GM21447 (cell line): Measurements from ENCODE around the gene MLEC.
"Not testable (repeated sequence)": the region's sequence is repeated elsewhere in the genome, so short reads cannot be mapped to it uniquely, and the experiment has no call there.

Experiments
- ATAC-seq: cut with Tn5 transposase; IDR thresholded peaks from one replicate; pipeline ENCODE4 v1.9.1; 2021; ENCODE audit not compliant: unreplicated experiment

MLEC gene

DNA sequence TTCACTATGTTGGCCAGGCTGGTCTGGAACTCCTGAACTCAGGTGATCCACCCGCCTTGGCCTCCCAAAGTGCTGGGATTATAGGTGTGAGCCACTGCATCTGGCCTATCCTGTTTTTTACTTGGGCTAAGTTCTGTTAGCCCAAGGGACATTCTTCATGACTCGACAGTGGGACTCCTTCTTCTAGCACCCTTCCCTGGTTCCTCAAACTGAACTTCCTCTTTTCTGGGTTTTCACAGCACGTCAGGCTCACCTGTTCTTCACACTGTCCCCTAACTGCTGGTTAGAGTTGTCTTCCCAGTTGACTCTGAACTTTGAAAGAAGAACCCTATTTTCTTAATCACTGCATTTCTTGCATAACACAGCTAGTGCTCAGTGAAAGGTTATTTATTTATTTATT, 24.1 kb upstream of the MLEC start:
- ATAC-seq, result peak; percentile 81

- no peak for ATAC-seq
Observed at GRCh38 chr12:120663741-120664140, 23.2 kb upstream of the MLEC start.

DNA sequence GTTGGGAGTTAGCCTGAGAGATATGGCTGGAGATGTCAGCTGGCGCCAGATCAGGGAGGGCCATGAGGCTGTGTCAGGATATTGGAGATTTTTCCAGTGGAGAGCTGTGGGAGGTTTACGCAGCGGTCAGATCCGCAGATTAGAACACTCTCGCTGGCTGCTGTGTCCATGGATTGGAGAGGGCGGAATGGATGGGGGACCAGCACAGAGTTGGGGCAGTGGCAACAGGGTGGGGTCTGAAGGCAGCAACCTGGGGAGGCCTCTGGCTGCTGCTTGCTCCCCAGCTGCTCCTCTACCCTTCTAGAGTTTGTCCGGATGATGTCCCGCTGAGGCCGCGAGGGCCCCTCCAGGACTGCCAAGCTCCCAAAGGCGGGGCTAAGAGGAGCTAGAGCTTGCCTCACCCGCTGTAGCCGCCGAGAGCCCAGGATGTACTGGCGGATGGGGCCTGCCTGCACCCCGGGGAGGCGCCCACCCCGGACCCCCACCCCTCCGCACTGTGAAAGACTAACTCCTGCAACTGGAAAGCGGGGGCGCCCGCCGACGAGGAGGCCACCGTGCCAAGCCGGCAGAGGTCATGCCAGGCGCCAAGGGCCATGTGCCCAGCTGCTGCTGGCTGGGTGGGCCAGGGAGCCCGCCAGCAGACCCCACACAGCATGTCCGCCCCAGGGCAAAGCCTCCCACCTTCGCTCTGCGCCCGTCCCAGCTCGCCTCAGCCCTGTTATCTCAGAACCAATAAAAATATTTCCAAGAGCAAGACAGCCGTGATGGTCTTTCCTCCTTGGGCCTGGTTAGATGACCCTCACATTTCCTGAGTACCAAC, 20.2 kb upstream of the MLEC start:
- no peak for ATAC-seq

- no peak for ATAC-seq
Observed at GRCh38 chr12:120668091-120668867, 18.7 kb upstream of the MLEC start.

- ATAC-seq, result peak; percentile 59
Observed at GRCh38 chr12:120668868-120669840, 17.8 kb upstream of the MLEC start.

DNA sequence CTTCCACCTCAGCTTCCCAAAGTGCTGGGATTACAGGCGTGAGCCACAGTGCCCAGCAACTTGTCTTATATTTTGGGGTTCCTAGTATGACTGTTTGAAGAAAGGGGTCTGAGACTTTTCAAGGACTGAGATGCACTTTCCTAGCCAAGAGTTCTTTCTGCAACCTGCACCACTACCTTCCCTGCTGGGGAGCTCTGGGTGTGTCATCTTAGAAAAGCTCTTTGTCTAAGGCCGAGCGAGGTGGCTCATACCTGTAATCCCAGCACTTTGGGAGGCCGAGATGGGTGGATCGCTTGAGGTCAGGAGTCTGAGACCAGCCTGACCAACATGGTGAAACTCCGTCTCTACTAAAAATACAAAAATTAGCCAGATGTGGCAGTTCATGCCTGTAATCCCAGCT, 16.7 kb upstream of the MLEC start:
- ATAC-seq, result not testable (repeated sequence)

- ATAC-seq, result no peak
Observed at GRCh38 chr12:120670667-120671066, 16.3 kb upstream of the MLEC start.

DNA sequence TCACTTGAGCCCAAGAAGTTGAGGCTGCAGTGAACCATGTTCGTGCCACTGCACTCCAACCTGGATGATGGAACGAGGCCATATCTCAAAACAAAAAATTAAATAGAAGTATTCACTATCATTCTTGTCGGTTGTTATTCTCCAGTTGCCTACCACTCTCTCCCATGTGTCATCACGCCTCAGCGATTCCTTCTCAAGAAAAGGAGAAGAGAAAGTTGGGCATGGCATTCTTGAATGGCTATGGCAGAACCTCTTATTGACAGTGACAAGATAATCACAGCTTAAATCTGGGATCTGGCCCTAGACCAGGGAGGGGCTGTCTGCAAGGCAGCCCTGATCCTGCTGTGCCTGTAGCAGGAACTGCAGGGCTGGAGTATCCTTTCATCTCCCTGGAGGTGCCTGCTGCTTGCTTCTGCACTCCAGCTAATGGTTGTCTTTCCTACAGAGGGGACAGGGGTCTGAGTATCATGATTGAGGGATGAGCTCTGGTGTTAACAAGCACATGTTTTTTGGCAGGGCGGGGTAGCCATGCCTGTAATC, 12.8 kb upstream of the MLEC start:
- ATAC-seq, result no peak

- peak; percentile 76 for ATAC-seq
Observed at GRCh38 chr12:120677765-120678473, 9.0 kb upstream of the MLEC start.

- ATAC-seq, result peak; percentile 4
Observed at GRCh38 chr12:120678572-120678971, 8.4 kb upstream of the MLEC start.

GRCh38 chr12:120680165-120680738, 6.7 kb upstream of the MLEC start:
- no peak for ATAC-seq

- ATAC-seq, result peak; percentile 13
Observed at GRCh38 chr12:120684523-120684932, 2.4 kb upstream of the MLEC start.

DNA sequence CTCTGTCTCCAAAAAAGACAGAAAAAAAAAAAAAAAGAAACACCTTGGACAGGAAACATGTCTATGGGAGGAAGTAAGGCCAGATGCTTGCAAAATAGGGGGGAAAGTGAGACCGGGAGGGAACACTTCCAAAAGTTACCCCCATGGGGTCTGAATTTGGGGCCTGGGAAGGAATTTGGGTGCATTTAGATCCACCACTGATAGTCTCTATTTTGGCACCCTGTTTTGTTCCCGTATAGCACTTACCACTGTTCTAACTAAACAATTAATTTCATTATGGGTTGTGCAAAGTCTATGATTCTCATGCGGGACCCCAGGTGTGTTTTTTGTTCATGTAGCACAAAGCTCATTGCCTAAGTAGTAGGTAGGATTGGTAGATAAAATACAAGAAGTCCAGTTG, 1.4 kb upstream of the MLEC start:
- no peak for ATAC-seq

DNA sequence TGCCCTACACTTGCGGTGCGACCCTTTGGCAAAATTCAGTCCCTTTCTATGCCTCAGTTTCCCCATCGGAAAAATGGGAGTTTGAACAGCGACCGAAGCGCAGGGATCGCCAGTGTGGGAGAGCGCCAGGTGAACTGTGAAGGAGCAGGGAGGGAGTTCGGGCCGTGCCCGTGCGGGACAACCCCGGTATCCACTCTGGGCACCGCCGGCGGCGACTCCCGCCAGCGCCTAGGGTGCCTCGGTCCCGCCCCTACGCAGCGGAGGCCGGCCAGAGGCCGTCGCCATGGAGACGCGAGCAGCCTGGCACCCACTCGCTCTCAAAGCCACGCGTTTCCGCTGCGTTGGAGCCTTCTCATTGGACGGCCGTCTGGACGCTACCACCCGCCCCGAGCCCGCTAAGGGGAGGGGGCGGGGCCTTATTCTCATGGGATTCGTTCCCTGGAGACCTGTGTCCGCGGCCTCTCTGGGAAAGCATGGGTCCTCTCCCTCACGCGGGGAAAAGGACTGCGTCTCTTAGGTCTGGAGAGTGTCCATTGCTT, 729 bp upstream of the MLEC start:
- ATAC-seq, result peak; percentile 57

GRCh38 chr12:120687578-120688289, 785 bp downstream of the MLEC start:
- ATAC-seq, result no peak

- no peak for ATAC-seq
Observed at GRCh38 chr12:120688527-120689071, 1.6 kb downstream of the MLEC start.

GRCh38 chr12:120689397-120690082, 2.6 kb downstream of the MLEC start:
- no peak for ATAC-seq

DNA sequence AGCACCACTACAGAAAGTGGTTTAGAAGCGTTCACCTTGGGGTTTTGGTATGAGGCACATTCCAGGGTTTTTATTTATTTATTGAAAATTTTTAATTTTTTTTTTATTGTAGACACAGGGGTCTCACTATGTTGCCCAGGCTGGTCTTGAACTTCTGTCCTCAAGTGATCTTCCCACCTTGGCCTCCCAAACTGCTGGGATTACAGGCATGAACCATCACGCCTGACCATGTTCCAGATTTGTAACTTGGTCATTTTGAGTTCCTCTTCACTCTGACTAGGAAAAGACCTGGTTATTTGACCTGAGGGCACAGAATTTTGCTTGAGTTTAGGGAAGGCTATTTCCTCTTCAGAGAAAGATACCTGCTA, 3.1 kb downstream of the MLEC start:
- no peak for ATAC-seq
